BJ (cell line): ENCODE data around the gene OR2S2. TPM values are rescaled to one million over a fixed set of nuclear protein-coding genes. Genes with fewer than 3 reads are reported as not detected.

Experiments used
- CTCF ChIA-PET: fragments of 350-600 bp; formaldehyde crosslinking; extraction: SDS; loops from one replicate; lab custom pipeline; 2021; ENCODE audit warnings: antibody characterized with exemption, inconsistent platforms; lab: Yijun Ruan, JAX
- POLR2A ChIA-PET: fragments of 300-600 bp; sonication (Branson Sonifier 250); formaldehyde crosslinking; extraction: SDS; loops from one replicate; lab custom pipeline; 2021; ENCODE audit warnings: antibody characterized with exemption; lab: Charles Lee
- DNase-seq: peaks from one replicate; pipeline ENCODE4 v3.0.0-alpha.2; 2011; ENCODE audit warnings: low read depth
- H3K27me3 ChIP-seq: 2 replicates; pipeline ENCODE4 v1.6.0; 2011; ENCODE audit warnings: low read length; ENCODE audit not compliant: control insufficient read depth, insufficient read depth
- H3K36me3 ChIP-seq: 2 replicates; pipeline ENCODE4 v1.5.1; 2011; ENCODE audit warnings: low read length; ENCODE audit not compliant: control insufficient read depth, insufficient read depth
- H3K4me3 ChIP-seq: 2 replicates; pipeline ENCODE4 v1.5.1; 2011; ENCODE audit warnings: low read depth, mild to moderate bottlenecking, control low read depth, low read length
- CTCF ChIP-seq: IDR thresholded peaks from 2 replicates; pipeline ENCODE4 v1.5.1; 2011; ENCODE audit warnings: low read depth, mild to moderate bottlenecking, control low read depth, inconsistent platforms, low read length, moderate library complexity; ENCODE audit not compliant: insufficient read depth
- polyA plus RNA-seq: library from polyadenylated mRNA; depleted of rRNA; stranded (reverse); fragments of >200 nt; gene quantifications from 2 replicates; pipeline ENCODE4 v1.2.3, GENCODE V29; 2011

The OR2S2 gene
- polyA plus RNA-seq, 1 experiment = 0.53 TPM

GRCh38 chr9:35976726-35977125 is 18.8 kb upstream of the OR2S2 start:
- CTCF ChIA-PET = interaction anchor here (1.1 to 1.4 kb wide), 3 partner anchors 21 to 189 kb away, joined by 3 to 4 read pairs (median 3); no protein-coding TSS in a partner anchor
- H3K27me3 ChIP-seq = peaks cover 1% of the 10 kb centered on the region
- DNase-seq = no peak
- TF ChIP-seq CTCF = no peak
- POLR2A ChIA-PET = no interaction called here
- H3K4me3 ChIP-seq = no peak overlapping the region
- no peaks in the 10 kb centered on the region for H3K36me3 ChIP-seq

GRCh38 chr9:35974800-35975199 is 16.8 kb upstream of the OR2S2 start:
- DNase-seq = no peak
- ChIA-PET POLR2A (no interaction called here), CTCF (no interaction called here)
- H3K27me3 ChIP-seq = peaks cover 1% of the 10 kb centered on the region
- H3K36me3 ChIP-seq = no peaks in the 10 kb centered on the region
- no peak for TF ChIP-seq CTCF
- H3K4me3 ChIP-seq = no peak overlapping the region

GRCh38 chr9:35972093-35972492 is 14.1 kb upstream of the OR2S2 start:
- POLR2A ChIA-PET = no interaction called here

GRCh38 chr9:35967042-35967441 is 9.1 kb upstream of the OR2S2 start:
- no peak for DNase-seq
- Histone ChIP-seq H3K4me3 (no peak overlapping the region), H3K27me3 (no peaks in the 10 kb centered on the region), H3K36me3 (no peaks in the 10 kb centered on the region)
- CTCF ChIA-PET = interaction anchor here (3.5 kb wide), 1 partner anchor 42 kb away, joined by 8 read pairs; no protein-coding TSS in a partner anchor
- no peak for TF ChIP-seq CTCF
- POLR2A ChIA-PET = no interaction called here

More at GRCh38 chr9:35972093-35972492, 14.1 kb upstream of the OR2S2 start:
- no peak for TF ChIP-seq CTCF
- no peak for DNase-seq
- H3K4me3 ChIP-seq = no peak overlapping the region
- no peaks in the 10 kb centered on the region for H3K36me3 ChIP-seq
- CTCF ChIA-PET = interaction anchor here (1.2 to 1.8 kb wide), 2 partner anchors 13 to 36 kb away, joined by 3 to 6 read pairs; no protein-coding TSS in a partner anchor
- H3K27me3 ChIP-seq = no peaks in the 10 kb centered on the region; the same call in 1 of the 2 replicates

- no peak for DNase-seq
- no peak for TF ChIP-seq CTCF
- no peaks in the 10 kb centered on the region for H3K36me3 ChIP-seq
- CTCF ChIA-PET = interaction anchor here (1.0 to 1.4 kb wide), 2 partner anchors 12 to 57 kb away, joined by 4 read pairs; no protein-coding TSS in a partner anchor
- no peaks in the 10 kb centered on the region for H3K27me3 ChIP-seq
- no peak overlapping the region for H3K4me3 ChIP-seq
- POLR2A ChIA-PET = no interaction called here
Observed at GRCh38 chr9:35966433-35966832, 8.5 kb upstream of the OR2S2 start.
